Stimulated activated CD4-positive, alpha-beta T cell treated with anti-CD3 and anti-CD28 coated beads, Interleukin-4, amount 100 ng/mL, for 4 hours (primary cell): ENCODE data around the gene PCDHGB1.
A peak's percentile ranks its signal among the peaks of the same experiment; 100 is the strongest.
"Not testable (repeated sequence)": the region's sequence is repeated elsewhere in the genome, so short reads cannot be mapped to it uniquely, and the experiment has no call there.

Experiments used
- DNase-seq, 2 experiments: peaks; one replicate each; pipeline ENCODE4 v3.0.0-alpha.2; 2020

The PCDHGB1 gene

GRCh38 chr5:141384471-141385267 lies 34.8 kb downstream of the PCDHGB1 start:
- no peak for DNase-seq

DNA sequence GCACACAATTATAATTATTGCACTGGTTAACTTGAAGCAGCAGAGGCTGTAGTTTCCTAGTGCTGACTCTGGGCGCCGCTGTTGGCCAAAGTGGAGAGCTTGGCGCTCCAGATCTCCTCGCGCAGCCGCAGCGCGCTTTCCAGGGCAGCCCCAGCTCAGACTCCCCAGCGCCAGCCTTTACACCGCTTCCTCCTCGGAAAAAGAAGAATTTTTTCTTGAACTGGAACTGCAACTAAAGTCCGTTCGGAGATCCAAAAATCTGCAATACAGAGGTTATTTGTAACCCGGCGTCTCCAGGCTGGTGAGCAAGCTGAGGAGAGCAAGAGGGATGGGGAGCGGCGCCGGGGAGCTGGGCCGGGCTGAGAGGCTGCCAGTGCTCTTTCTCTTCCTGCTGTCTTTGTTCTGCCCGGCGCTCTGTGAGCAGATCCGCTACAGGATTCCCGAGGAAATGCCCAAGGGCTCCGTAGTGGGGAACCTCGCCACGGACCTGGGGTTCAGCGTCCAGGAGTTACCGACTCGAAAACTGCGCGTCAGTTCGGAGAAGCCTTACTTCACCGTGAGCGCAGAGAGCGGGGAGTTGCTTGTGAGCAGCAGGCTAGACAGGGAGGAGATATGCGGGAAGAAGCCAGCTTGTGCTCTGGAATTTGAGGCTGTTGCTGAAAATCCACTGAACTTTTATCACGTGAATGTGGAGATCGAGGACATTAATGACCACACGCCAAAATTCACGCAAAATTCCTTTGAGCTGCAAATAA lies 37.8 kb downstream of the PCDHGB1 start, which contains the start of gene PCDHGB4:
Gene PCDHGB4, plus strand, starts transcription at position 142 of the 755 bp plus-strand sequence. Its CDS starts 187 bp downstream, at position 329.
- DNase-seq = peak in 1 of 2 experiments; percentile 16

GRCh38 chr5:141388661-141389060 lies 38.8 kb downstream of the PCDHGB1 start:
- no peak for DNase-seq

- DNase-seq = no peak
These were observed 39.5 kb downstream of the PCDHGB1 start for GRCh38 chr5:141389153-141390042.

DNA sequence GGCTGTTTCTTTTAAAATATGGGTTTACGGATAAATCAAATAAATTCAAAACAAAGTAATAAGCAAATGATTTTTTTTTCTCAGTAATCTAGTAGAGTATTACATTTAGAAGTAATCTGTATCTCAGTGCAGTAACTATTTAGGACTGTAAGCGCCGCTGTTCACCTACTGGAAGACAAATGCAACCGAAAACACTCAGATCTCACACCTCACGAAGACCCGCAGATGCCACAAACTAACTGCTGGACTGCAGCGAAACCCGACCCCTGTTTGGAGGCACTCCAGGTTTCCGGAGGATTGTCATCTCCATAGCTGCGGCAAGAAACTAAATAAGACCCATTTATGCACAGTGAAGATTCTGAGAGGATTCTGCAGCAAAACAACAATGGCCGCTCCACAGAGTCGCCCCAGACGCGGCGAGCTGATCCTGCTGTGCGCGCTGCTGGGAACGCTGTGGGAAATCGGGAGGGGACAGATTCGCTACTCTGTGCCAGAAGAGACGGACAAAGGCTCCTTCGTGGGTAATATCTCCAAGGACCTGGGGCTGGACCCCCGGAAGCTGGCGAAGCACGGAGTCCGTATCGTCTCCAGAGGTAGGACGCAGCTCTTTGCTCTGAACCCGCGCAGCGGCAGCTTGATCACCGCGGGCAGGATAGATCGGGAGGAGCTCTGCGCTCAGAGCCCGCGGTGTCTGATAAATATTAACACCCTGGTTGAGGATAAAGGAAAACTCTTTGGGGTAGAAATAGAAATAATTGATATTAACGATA lies 42.7 kb downstream of the PCDHGB1 start, which contains the start of gene PCDHGA8:
Gene PCDHGA8, plus strand, starts transcription at position 205 of the 770 bp plus-strand sequence. Its CDS starts 181 bp downstream, at position 386.
- no peak for DNase-seq

- no peak for DNase-seq
These were observed 43.4 kb downstream of the PCDHGB1 start for GRCh38 chr5:141393267-141393666.

- not testable (repeated sequence) for DNase-seq
These were observed 44.7 kb downstream of the PCDHGB1 start for GRCh38 chr5:141394401-141395187.

DNA sequence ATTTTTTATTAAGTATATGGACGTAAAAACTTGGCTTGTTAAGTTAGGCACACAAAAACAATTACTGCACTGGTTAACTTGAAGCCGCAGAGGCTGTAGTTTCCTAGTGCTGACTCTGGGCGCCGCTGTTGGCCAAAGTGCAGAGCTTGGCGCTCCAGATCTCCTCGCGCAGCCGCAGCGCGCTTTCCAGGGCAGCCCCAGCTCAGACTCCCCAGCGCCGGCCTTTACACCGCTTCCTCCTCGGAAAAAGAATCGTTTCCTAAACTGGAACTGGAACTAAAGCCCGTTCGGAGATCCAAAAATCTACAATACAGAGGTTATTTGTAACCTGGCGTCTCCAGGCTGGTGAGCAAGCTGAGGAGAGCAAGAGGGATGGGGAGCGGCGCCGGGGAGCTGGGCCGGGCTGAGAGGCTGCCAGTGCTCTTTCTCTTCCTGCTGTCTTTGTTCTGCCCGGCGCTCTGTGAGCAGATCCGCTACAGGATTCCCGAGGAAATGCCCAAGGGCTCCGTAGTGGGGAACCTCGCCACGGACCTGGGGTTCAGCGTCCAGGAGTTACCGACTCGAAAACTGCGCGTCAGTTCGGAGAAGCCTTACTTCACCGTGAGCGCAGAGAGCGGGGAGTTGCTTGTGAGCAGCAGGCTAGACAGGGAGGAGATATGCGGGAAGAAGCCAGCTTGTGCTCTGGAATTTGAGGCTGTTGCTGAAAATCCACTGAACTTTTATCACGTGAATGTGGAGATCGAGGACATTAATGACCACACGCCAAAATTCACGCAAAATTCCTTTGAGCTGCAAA lies 48.1 kb downstream of the PCDHGB1 start, which contains the start of gene PCDHGB5:
Gene PCDHGB5, plus strand, starts transcription at position 192 of the 796 bp plus-strand sequence. Its CDS starts 181 bp downstream, at position 373.
- DNase-seq = peak in 1 of 2 experiments; percentile 34

DNA sequence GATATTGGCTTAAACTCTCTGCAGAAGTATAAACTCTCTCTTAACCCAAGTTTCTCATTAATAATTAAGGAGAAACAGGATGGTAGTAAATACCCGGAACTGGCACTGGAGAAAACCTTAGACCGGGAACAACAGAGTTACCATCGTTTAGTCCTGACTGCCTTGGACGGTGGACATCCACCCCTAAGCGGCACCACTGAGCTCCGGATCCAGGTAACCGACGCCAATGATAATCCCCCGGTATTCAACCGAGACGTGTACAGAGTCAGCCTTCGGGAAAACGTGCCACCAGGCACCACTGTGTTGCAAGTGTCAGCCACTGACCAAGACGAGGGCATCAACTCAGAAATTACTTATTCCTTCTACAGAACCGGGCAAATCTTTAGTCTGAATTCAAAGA lies 48.7 kb downstream of the PCDHGB1 start:
- DNase-seq = no peak

DNA sequence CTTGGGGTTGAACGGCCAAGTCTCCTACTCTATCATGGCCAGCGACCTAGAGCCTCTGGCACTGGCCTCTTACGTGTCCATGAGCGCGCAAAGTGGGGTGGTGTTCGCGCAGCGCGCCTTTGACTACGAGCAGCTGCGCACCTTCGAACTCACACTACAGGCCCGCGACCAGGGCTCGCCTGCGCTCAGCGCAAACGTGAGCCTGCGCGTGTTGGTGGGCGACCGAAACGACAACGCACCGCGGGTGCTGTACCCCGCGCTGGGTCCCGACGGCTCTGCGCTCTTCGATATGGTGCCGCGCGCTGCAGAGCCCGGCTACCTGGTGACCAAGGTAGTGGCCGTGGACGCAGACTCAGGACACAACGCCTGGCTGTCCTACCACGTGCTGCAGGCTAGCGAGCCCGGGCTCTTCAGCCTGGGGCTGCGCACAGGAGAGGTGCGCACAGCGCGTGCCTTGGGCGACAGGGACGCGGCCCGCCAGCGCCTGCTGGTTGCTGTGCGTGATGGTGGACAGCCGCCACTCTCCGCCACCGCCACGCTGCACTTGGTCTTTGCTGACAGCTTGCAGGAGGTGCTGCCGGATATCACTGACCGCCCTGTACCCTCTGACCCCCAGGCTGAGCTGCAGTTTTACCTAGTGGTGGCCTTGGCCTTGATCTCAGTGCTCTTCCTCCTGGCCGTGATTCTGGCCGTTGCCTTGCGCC lies 49.8 kb downstream of the PCDHGB1 start:
- DNase-seq = no peak
